Kidney epithelial cell (primary cell): Measurements from ENCODE around the gene REELD1. TPM values are rescaled to one million over a fixed set of nuclear protein-coding genes. Genes with fewer than 3 reads are reported as not detected.

Experiments used
- DNase-seq: peaks from one replicate; pipeline ENCODE4 v3.0.0-alpha.2; 2010; ENCODE audit warnings: low read depth
- H3K27me3 ChIP-seq: 2 replicates; pipeline ENCODE4 v1.6.0; 2011; ENCODE audit warnings: low read length; ENCODE audit not compliant: control insufficient read depth, insufficient read depth
- H3K36me3 ChIP-seq: 2 replicates; pipeline ENCODE4 v1.5.1; 2011; ENCODE audit warnings: low read length; ENCODE audit not compliant: control insufficient read depth, insufficient read depth
- H3K4me3 ChIP-seq: 2 replicates; pipeline ENCODE4 v1.5.1; 2011; ENCODE audit warnings: low read depth, mild to moderate bottlenecking, control low read depth, low read length
- total RNA-seq: library from RNA; depleted of rRNA; stranded (reverse); fragments of >200 nt; gene quantifications from 2 replicates; pipeline ENCODE4 v1.2.3, GENCODE V29; 2015
- TF ChIP-seq, protein P1 (sequence below): IDR thresholded peaks from 2 replicates; pipeline ENCODE4 v1.5.1; 2011; ENCODE audit warnings: mild to moderate bottlenecking, moderate library complexity, low read length, control low read depth, inconsistent platforms; ENCODE audit not compliant: insufficient read depth, poor library complexity, severe bottlenecking

REELD1 gene
- total RNA-seq, 1 donor from 2014 or later, result not detected

DNA sequence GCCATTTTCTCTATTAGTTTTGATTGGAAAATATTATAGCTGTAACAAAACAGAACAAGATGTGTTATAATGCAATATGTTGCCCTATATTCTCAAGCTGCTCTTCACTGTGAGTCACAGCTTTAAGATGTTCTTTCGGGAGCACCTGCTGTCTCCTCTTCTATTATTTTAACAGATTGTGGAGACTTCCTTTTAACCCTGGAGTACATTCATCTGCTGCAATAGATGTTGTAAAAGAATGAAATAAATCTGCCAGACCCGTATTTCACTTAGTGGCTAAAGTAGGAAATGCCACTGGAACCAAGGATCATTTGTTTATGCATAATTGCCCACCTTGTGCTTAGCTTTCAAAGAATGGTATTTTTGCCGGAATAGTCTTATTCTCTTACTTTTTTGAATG is 27.7 kb upstream of the REELD1 start:
- TF ChIP-seq, protein P1, sequence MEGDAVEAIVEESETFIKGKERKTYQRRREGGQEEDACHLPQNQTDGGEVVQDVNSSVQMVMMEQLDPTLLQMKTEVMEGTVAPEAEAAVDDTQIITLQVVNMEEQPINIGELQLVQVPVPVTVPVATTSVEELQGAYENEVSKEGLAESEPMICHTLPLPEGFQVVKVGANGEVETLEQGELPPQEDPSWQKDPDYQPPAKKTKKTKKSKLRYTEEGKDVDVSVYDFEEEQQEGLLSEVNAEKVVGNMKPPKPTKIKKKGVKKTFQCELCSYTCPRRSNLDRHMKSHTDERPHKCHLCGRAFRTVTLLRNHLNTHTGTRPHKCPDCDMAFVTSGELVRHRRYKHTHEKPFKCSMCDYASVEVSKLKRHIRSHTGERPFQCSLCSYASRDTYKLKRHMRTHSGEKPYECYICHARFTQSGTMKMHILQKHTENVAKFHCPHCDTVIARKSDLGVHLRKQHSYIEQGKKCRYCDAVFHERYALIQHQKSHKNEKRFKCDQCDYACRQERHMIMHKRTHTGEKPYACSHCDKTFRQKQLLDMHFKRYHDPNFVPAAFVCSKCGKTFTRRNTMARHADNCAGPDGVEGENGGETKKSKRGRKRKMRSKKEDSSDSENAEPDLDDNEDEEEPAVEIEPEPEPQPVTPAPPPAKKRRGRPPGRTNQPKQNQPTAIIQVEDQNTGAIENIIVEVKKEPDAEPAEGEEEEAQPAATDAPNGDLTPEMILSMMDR, result no peak
- Histone ChIP-seq H3K36me3 (no peaks in the 10 kb centered on the region), H3K27me3 (no peaks in the 10 kb centered on the region), H3K4me3 (no peak overlapping the region)
- DNase-seq, result no peak

DNA sequence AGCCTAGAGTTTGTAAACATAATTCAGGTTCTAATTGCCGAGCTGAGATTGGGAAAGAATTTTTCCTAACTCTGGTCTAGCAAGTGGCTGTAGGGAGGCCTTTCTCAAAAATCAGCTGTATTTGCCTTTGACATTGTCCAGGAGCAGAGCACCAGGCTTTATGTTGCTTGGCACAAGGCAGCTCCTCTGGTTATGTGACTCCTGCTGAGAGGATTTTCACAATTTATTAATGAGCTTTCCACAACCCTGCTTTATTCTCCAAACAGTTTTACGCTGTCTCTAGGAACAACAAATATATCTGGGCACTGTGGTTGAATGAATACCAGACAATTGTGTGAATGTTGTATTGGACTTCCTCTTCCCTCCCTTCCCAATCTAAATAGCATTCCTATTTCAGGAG is 23.9 kb upstream of the REELD1 start:
- H3K4me3 ChIP-seq, result no peak overlapping the region
- TF ChIP-seq, protein P1, result no peak
- no peaks in the 10 kb centered on the region for H3K36me3 ChIP-seq
- DNase-seq, result no peak
- no peaks in the 10 kb centered on the region for H3K27me3 ChIP-seq

DNA sequence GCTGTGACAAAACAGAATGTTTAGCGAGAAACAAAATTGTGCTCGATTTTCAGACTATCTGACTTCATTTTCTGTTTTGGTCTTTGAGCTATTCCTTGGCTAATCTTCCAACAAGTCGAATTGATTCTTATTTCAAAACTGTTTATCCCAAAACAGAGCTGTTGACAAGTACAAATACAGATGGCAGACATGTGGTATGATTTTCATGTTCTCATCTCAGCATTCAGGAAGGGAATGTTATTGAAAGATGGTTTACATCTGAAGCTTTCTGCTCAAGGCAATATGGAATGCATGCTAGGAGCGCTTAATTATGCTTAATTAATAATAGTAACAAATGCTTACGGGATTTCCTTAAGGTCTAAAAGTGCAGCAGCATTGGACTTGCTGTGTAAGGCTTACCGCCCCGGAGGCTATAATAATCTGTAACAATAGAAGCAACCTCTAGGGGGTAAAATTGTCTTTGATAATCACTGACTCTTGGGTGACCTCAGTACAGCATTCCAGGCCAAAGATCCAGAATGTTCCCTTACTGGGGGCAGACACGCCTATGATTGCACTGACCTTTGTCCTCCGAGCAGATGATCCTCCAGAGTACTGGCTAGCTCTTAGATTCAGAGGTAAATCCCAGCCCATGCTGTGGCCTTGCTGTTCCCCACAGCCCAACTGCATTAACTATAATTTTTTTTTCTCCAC is 22.4 kb upstream of the REELD1 start:
- no peaks in the 10 kb centered on the region for H3K27me3 ChIP-seq
- no peak for DNase-seq
- TF ChIP-seq, protein P1, result no peak
- no peaks in the 10 kb centered on the region for H3K36me3 ChIP-seq
- no peak overlapping the region for H3K4me3 ChIP-seq

GRCh38 chr4:146193628-146194027 is 20.7 kb upstream of the REELD1 start:
- no peaks in the 10 kb centered on the region for H3K27me3 ChIP-seq
- TF ChIP-seq, protein P1, result no peak
- DNase-seq, result no peak
- H3K36me3 ChIP-seq, result no peaks in the 10 kb centered on the region
- no peak overlapping the region for H3K4me3 ChIP-seq

DNA sequence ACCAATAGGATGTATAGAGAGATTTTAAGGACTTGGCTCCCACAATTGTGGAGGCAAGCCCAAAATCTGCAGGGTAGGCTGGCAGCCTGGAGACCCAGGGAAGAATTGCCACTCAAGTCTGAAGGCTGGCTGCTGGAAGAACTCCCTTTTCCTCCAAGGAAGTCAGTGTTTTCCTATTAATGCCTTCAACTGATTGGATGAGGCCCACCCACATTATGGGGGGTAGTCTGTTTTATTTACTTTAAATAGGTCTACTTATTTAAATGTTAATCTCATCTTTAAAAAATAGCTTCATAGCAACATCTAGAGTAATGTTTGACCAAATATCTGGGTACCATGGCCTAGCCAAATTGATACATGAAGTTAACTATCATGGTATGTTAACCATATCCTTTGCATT is 20.1 kb upstream of the REELD1 start:
- Histone ChIP-seq H3K4me3 (no peak overlapping the region), H3K36me3 (no peaks in the 10 kb centered on the region), H3K27me3 (no peaks in the 10 kb centered on the region)
- no peak for DNase-seq
- TF ChIP-seq, protein P1, result no peak

- Histone ChIP-seq H3K4me3 (no peak overlapping the region), H3K36me3 (no peaks in the 10 kb centered on the region), H3K27me3 (no peaks in the 10 kb centered on the region)
- DNase-seq, result no peak
- TF ChIP-seq, protein P1, result no peak
Observed at GRCh38 chr4:146202665-146203064, 11.7 kb upstream of the REELD1 start.
